Duodenal mucosa (tissue), 2 donors: ENCODE measurements around the gene CCNG2.
"Not testable (repeated sequence)": the region's sequence is repeated elsewhere in the genome, so short reads cannot be mapped to it uniquely, and the experiment has no call there.

ENCODE experiments used
- H3K27ac ChIP-seq: one replicate; pipeline ENCODE4 v1.7.0; 2013; ENCODE audit warnings: low read depth, low read length
- H3K27me3 ChIP-seq, 2 donors: one replicate each; pipeline ENCODE4 v1.7.0; 2013; ENCODE audit warnings: low read length in 2 of 2, control low read depth in 1 of 2; ENCODE audit not compliant: insufficient read depth in 2 of 2, control insufficient read depth in 1 of 2
- H3K36me3 ChIP-seq, 2 donors: one replicate each; pipeline ENCODE4 v1.7.0; 2013; ENCODE audit warnings: low read length in 2 of 2, control low read depth in 1 of 2; ENCODE audit not compliant: insufficient read depth in 2 of 2, control insufficient read depth in 1 of 2
- H3K4me1 ChIP-seq, 2 donors: one replicate each; pipeline ENCODE4 v1.7.0; 2013; ENCODE audit warnings: low read length in 2 of 2, control low read depth in 1 of 2; ENCODE audit not compliant: insufficient read depth in 2 of 2, control insufficient read depth in 1 of 2
- H3K4me3 ChIP-seq, 2 donors: one replicate each; pipeline ENCODE4 v1.7.0; 2013; ENCODE audit warnings: low read length in 2 of 2, low read depth in 1 of 2
- H3K9ac ChIP-seq, 2 donors: one replicate each; pipeline ENCODE4 v1.7.0; 2013; ENCODE audit warnings: low read length in 2 of 2, low read depth in 1 of 2
- H3K9me3 ChIP-seq, 2 donors: one replicate each; pipeline ENCODE4 v1.7.0; 2013; ENCODE audit warnings: low read length in 2 of 2, control low read depth in 1 of 2; ENCODE audit not compliant: control insufficient read depth in 1 of 2

Gene CCNG2

DNA sequence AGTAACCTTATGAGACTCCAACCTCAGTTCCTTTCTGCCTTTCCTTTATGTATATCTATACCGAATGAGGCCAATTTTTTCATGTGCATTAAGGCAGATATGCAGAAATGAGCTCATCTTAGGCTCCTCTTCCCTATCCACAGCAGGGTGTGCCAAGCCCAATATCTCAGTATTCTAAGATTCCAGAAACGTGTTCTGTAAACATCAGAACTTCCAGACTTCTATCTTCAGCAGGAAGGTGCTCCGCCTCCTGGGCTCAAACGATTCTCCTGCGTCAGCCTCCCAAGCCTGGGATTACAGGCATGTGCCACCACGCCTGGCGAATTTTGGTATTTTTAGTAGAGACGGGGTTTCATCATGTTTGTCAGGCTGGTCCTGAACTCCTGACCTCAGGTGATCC, 31.0 kb upstream of the CCNG2 start:
- Histone ChIP-seq H3K27ac (no peak overlapping the region), H3K36me3 (no peaks in the 10 kb centered on the region)

DNA sequence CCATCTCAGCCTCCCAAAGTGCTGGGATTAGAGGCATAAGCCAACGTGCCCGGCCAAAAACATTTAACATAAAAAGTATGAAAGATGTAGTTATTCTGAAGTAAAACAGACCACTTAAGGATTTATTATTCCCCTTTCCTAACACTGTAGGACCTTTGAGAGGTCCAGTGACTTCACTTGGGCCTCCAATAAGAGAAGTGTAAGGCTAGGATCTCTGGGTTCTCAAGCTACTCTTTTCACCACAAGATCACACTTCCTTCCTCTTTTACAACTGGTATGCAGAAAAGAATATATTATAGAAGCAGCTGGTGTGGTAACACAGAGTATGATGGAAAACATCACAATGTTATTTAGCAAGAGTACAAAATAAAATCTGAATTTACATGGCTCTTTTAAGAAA, 30.2 kb upstream of the CCNG2 start:
- Histone ChIP-seq H3K4me1 (peaks cover 8 to 14% of the 10 kb centered on the region in 2 donors), H3K27me3 (no peaks in the 10 kb centered on the region), H3K36me3 (no peaks in the 10 kb centered on the region), H3K4me3 (no peak overlapping the region), H3K27ac (peak overlapping the region; percentile 20), H3K9ac (no peak overlapping the region), H3K9me3 (no peaks in the 10 kb centered on the region)

More for the DNA sequence above, 31.0 kb upstream of the CCNG2 start:
- H3K4me3 ChIP-seq: no peak overlapping the region
- H3K27me3 ChIP-seq: no peaks in the 10 kb centered on the region
- no peaks in the 10 kb centered on the region for H3K9me3 ChIP-seq
- peaks cover 8 to 14% of the 10 kb centered on the region in 2 donors for H3K4me1 ChIP-seq
- H3K9ac ChIP-seq: no peak overlapping the region

DNA sequence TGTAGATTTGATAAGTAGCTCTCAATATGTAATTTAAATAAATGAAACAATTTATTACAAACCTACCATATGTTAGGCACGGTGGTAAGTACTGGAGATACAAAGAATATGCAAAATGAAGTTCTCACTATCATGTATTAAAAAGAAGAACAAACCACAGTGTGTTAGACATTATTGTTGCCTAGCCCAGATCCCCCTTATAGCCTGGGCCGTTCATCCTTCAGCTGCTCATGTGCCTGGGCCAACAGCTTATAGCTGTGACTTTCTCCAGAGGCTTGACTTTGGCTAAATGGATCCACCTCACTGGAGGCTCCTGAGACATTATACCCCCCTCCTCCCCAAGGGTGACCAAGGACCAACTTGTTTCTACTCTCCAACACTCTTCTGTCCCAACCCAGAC, 29.8 kb upstream of the CCNG2 start:
- Histone ChIP-seq H3K36me3 (no peaks in the 10 kb centered on the region), H3K4me1 (peaks cover 8 to 14% of the 10 kb centered on the region in 2 donors), H3K27me3 (no peaks in the 10 kb centered on the region), H3K9me3 (no peaks in the 10 kb centered on the region), H3K4me3 (no peak overlapping the region), H3K9ac (no peak overlapping the region), H3K27ac (no peak overlapping the region)

DNA sequence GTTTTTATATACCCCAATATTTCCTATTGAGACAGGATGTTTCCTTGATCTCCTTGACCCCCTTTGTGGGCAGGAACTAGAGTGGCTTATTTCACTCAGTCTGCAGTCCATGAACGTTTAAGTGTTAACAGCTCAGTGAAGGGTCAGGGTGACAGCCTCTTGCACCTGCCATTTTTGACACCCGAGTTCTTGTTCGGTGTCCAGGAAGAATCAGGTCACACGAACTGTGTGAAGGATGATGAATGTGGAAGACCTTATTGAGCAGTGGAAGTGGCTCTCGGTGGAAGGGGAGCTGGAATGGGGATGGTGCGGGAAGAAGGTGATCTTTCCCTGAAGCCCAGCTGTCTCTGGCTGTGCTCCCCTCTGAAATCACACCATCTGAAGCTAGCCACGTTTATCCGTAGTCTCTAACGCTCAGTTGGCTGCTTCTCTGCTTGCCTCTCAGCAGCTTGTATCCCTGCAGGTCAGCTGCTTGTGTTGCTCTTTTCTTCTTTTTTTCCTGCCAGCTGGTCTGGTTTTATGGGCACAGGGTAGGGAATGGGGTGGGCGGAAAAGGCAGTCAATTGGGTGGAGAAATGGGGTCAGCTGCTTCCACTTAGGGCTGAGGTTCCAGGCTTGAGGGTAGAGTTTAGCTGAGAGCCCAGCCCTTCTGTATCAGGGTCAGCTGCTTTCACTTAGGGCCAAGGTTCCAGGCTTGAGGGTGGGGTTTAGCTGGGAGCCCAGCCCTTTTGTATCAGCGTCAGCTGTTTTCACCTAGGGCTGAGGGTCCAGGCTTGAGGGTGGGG, 29.0 kb upstream of the CCNG2 start:
- no peaks in the 10 kb centered on the region for H3K36me3 ChIP-seq
- peak overlapping the region in 1 of 2 donors; percentile 34 for H3K4me3 ChIP-seq
- H3K27me3 ChIP-seq: no peaks in the 10 kb centered on the region
- H3K4me1 ChIP-seq: peaks cover 8 to 14% of the 10 kb centered on the region in 2 donors
- H3K27ac ChIP-seq: no peak overlapping the region
- no peak overlapping the region for H3K9ac ChIP-seq
- H3K9me3 ChIP-seq: no peaks in the 10 kb centered on the region

- Histone ChIP-seq H3K4me1 (peaks cover 5 to 7% of the 10 kb centered on the region in 2 donors), H3K9me3 (no peaks in the 10 kb centered on the region), H3K4me3 (no peak overlapping the region), H3K27ac (no peak overlapping the region), H3K36me3 (no peaks in the 10 kb centered on the region), H3K27me3 (no peaks in the 10 kb centered on the region), H3K9ac (no peak overlapping the region)
Observed at GRCh38 chr4:77132652-77133312, 24.2 kb upstream of the CCNG2 start.

DNA sequence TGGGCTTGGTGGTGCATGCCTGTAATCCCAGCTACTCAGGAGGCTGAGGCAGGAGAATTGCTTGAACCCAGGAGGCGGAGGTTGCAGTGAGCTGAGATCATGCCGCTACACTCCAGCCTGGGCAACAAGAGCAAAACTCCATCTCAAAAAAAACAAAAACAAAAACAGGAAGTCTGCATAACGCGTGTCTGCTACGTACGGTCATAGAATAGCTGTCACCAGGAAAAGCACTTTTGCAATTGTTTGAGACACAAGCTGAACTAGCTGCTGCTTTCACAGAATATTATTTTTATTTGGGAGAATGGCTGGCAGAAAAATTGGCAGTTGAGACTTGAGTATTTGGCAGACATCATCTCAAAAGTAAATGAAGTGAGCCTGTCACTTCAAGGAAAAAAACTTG, 19.6 kb upstream of the CCNG2 start:
- H3K27me3 ChIP-seq, H3K36me3 ChIP-seq, H3K27ac ChIP-seq, H3K4me3 ChIP-seq, H3K9me3 ChIP-seq, H3K4me1 ChIP-seq, H3K9ac ChIP-seq: not testable (repeated sequence)

- no peaks in the 10 kb centered on the region for H3K36me3 ChIP-seq
- no peak overlapping the region for H3K9ac ChIP-seq
- H3K9me3 ChIP-seq: no peaks in the 10 kb centered on the region
- H3K4me1 ChIP-seq: peaks cover 16 to 29% of the 10 kb centered on the region in 2 donors
- H3K27ac ChIP-seq: no peak overlapping the region
- H3K4me3 ChIP-seq: no peak overlapping the region
- no peaks in the 10 kb centered on the region for H3K27me3 ChIP-seq
Observed at GRCh38 chr4:77141964-77142645, 14.9 kb upstream of the CCNG2 start.

GRCh38 chr4:77142646-77143028, 14.4 kb upstream of the CCNG2 start:
- H3K4me1 ChIP-seq: peaks cover 16 to 34% of the 10 kb centered on the region in 2 donors
- H3K27me3 ChIP-seq: no peaks in the 10 kb centered on the region
- H3K9ac ChIP-seq: no peak overlapping the region
- no peak overlapping the region for H3K4me3 ChIP-seq
- no peaks in the 10 kb centered on the region for H3K36me3 ChIP-seq
- H3K27ac ChIP-seq: no peak overlapping the region
- H3K9me3 ChIP-seq: no peaks in the 10 kb centered on the region

GRCh38 chr4:77143091-77143490, 13.9 kb upstream of the CCNG2 start:
- Histone ChIP-seq H3K36me3 (no peaks in the 10 kb centered on the region), H3K4me1 (peaks cover 16 to 37% of the 10 kb centered on the region in 2 donors), H3K27ac (no peak overlapping the region), H3K27me3 (no peaks in the 10 kb centered on the region), H3K9ac (no peak overlapping the region), H3K4me3 (no peak overlapping the region), H3K9me3 (no peaks in the 10 kb centered on the region)

DNA sequence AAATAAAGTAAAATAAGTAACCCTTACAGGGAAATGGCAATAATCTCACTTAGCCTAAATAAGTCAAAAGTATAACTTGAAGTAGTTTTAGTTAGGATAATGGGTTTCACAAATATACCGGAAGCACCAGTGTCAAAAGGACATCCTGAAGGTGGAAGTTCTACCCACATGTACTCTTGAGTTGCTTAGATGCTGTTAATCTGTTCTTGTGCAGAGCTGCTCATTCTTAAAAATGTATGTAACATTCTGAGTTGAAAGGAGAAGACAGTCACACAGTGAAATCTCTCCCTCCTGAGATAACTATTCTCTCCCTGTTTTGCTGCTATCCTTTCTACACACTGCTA, 11.2 kb upstream of the CCNG2 start:
- H3K9me3 ChIP-seq: no peaks in the 10 kb centered on the region
- no peak overlapping the region for H3K27ac ChIP-seq
- H3K9ac ChIP-seq: no peak overlapping the region
- H3K36me3 ChIP-seq: no peaks in the 10 kb centered on the region
- H3K27me3 ChIP-seq: no peaks in the 10 kb centered on the region
- peak overlapping the region in 1 of 2 donors; percentile 17 for H3K4me3 ChIP-seq
- H3K4me1 ChIP-seq: peaks cover 16 to 37% of the 10 kb centered on the region in 2 donors
